GM19395 (cell line): Measurements from ENCODE around the gene ROMO1.

Experiments used
- ATAC-seq: cut with Tn5 transposase; IDR thresholded peaks from one replicate; pipeline ENCODE4 v1.9.1; 2021; ENCODE audit warnings: mild to moderate bottlenecking, moderate library complexity; ENCODE audit not compliant: unreplicated experiment

The ROMO1 gene

GRCh38 chr20:35699127-35699956 is at the start of gene ROMO1, which contains the start of gene NFS1:
Gene ROMO1, plus strand, starts transcription at chr20:35699405. Its CDS starts 228 bp downstream, at chr20:35699633.
Gene NFS1, minus strand, starts transcription at chr20:35699352. Its CDS starts 64 bp downstream, at chr20:35699288.
- peak; percentile 75 for ATAC-seq

GRCh38 chr20:35650632-35651031 is 48.6 kb upstream of the ROMO1 start:
- ATAC-seq, result no peak

GRCh38 chr20:35651958-35652357 is 47.2 kb upstream of the ROMO1 start:
- ATAC-seq, result no peak

GRCh38 chr20:35652641-35653429 is 46.4 kb upstream of the ROMO1 start:
- ATAC-seq, result no peak

GRCh38 chr20:35653430-35653734 is 45.8 kb upstream of the ROMO1 start:
- no peak for ATAC-seq

DNA sequence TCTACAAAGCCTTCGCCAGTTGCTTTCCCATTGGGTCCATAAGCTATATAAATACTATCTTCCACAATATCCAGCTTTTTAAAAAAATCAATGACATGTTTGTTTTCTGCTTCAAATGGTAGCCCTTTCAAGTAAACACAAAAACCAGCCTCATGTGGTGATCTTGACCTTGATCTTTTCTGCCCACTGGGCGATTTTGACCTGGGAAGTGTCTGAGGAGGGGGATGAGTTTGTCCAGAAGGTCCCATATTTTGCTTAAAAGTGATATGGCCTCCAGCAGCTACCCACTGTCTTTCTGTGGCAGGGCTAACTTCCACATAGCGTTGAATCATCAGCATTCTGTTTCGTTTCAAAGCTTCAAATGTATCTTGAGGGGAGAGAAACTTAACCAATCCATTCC is 45.3 kb upstream of the ROMO1 start:
- no peak for ATAC-seq

GRCh38 chr20:35654415-35654814 is 44.8 kb upstream of the ROMO1 start:
- ATAC-seq, result no peak

- no peak for ATAC-seq
Observed at GRCh38 chr20:35657271-35657670, 41.9 kb upstream of the ROMO1 start.

GRCh38 chr20:35660122-35660937 is 38.9 kb upstream of the ROMO1 start:
- ATAC-seq, result no peak

DNA sequence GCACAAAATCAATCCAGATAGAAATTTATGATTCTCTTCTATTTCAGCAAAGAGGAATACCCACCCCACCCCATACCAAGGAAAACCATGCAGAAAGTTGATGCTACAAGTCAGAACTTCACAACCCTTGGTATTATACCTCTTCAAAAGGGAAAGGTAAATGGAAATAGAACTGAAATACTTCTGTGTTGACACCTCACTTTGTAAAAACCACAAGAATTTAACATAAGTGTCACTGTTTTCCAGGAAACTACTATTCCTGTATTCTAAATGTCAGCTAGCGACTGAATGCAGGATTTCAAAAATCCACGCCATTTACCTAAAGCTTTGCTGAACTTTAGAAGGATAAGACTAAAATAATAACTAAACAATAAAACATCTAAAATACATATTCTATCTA is 38.2 kb upstream of the ROMO1 start:
- ATAC-seq, result no peak

GRCh38 chr20:35661908-35662307 is 37.3 kb upstream of the ROMO1 start:
- no peak for ATAC-seq

GRCh38 chr20:35662551-35662950 is 36.7 kb upstream of the ROMO1 start:
- no peak for ATAC-seq

- peak; percentile 35 for ATAC-seq
Observed at GRCh38 chr20:35663516-35664465, 35.4 kb upstream of the ROMO1 start.

GRCh38 chr20:35664466-35665206 is 34.6 kb upstream of the ROMO1 start, which contains the start of the genes CPNE1 and RBM12:
Gene CPNE1, minus strand, starts transcription at chr20:35664900. Its CDS starts 31,977 bp downstream, at chr20:35632923.
Gene RBM12, minus strand, starts transcription at chr20:35664900. Its CDS starts 9,578 bp downstream, at chr20:35655322.
- peak; percentile 81 for ATAC-seq

DNA sequence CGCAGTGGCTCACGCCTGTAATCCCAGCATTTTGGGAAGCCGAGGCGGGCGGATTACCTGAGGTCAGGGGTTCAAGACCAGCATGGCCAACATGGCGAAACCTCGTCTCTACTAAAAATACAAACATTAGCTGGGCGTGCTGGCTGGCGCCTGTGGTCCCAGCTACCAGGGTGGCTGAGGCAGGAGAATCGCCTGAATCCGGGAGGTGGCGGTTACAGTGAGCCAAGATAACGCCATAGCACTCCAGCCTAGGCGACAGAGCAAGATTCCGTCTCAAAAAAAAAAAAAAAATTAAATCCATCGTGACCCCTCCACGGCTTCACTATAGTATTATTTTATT is 33.3 kb upstream of the ROMO1 start:
- ATAC-seq, result no peak

DNA sequence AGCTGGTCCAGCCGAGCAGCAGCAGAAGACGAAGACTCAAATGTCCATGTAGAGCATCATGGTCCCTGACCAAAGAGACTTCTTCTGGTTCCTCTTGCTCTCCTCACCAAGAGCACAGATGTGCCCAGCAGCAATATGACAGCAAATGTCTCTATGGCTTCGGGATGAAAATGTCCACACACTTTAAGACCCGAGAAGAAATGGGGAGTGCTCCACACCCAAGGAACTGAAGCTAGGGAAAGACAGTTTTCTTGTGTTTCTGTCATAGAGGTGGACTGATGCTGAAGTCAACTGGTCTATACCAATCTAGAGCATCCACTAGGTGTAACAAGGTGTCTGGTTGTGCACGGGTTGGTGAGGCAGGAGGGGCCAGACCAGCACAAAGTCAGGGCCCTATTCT is 30.0 kb upstream of the ROMO1 start:
- ATAC-seq, result no peak

DNA sequence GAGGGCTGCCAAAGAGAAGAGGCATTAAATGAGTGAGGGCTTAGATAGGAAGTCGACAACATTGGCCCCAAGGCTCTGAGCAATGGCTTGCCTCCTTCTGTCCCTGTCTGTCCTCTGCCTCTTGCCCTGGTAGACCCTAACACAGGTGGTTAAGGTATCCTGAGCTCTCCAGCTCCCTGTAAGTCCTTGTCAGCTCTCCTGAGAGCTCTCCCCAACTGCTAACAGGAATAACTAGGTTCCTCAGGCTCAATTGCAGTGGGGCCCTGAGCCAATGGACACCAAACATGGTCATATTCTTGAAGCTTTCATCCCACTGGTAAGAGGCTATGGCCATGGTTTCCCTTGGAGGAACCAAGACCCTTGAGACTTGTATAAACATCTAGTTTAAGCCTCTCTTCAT is 29.5 kb upstream of the ROMO1 start:
- ATAC-seq, result no peak

GRCh38 chr20:35673884-35674283 is 25.3 kb upstream of the ROMO1 start:
- ATAC-seq, result no peak

GRCh38 chr20:35674921-35675320 is 24.3 kb upstream of the ROMO1 start:
- no peak for ATAC-seq
